T-helper 2 cell treated with Interferon-gamma antibody and Interleukin-4, amounts not matched to agents 5 μg/mL and 100 μg/mL, for 36 hours (primary cell): ENCODE measurements around the gene RHPN2.
"Not testable (repeated sequence)": the region's sequence is repeated elsewhere in the genome, so short reads cannot be mapped to it uniquely, and the experiment has no call there.

Experiments
- DNase-seq: peaks from one replicate; pipeline ENCODE4 v3.0.0; 2021; ENCODE audit warnings: low spot score
- H3K27ac Mint-ChIP-seq: one replicate; pipeline ENCODE4 v1.8.0; 2021; ENCODE audit warnings: mild to moderate bottlenecking, mixed read lengths
- H3K27me3 Mint-ChIP-seq: one replicate; pipeline ENCODE4 v1.8.0; 2021; ENCODE audit warnings: low read depth, mixed read lengths
- H3K36me3 Mint-ChIP-seq: one replicate; pipeline ENCODE4 v1.8.0; 2021; ENCODE audit warnings: low read depth, mixed read lengths
- H3K4me1 Mint-ChIP-seq: one replicate; pipeline ENCODE4 v1.8.0; 2021; ENCODE audit warnings: low read depth, mixed read lengths
- H3K4me3 Mint-ChIP-seq: one replicate; pipeline ENCODE4 v1.8.0; 2022; ENCODE audit warnings: mild to moderate bottlenecking, moderate library complexity, mixed read lengths
- H3K9me3 Mint-ChIP-seq: one replicate; pipeline ENCODE4 v1.8.0; 2021; ENCODE audit warnings: mixed read lengths

The RHPN2 gene

GRCh38 chr19:33029746-33030303 is 34.9 kb downstream of the RHPN2 start:
- Mint-ChIP-seq H3K36me3 (no peaks in the 10 kb centered on the region), H3K27me3 (no peaks in the 10 kb centered on the region), H3K4me3 (no peak overlapping the region), H3K4me1 (no peaks in the 10 kb centered on the region), H3K27ac (no peak overlapping the region), H3K9me3 (peaks cover 3% of the 10 kb centered on the region)
- DNase-seq, result no peak

GRCh38 chr19:33026602-33027001 is 38.1 kb downstream of the RHPN2 start:
- not testable (repeated sequence) for DNase-seq, H3K27ac Mint-ChIP-seq, H3K4me3 Mint-ChIP-seq, H3K9me3 Mint-ChIP-seq, H3K36me3 Mint-ChIP-seq, H3K4me1 Mint-ChIP-seq, H3K27me3 Mint-ChIP-seq

GRCh38 chr19:33025468-33026238 is 39.0 kb downstream of the RHPN2 start:
- not testable (repeated sequence) for H3K36me3 Mint-ChIP-seq, H3K4me3 Mint-ChIP-seq, H3K9me3 Mint-ChIP-seq, DNase-seq, H3K27ac Mint-ChIP-seq, H3K27me3 Mint-ChIP-seq, H3K4me1 Mint-ChIP-seq

GRCh38 chr19:33024398-33024797 is 40.3 kb downstream of the RHPN2 start:
- no peak overlapping the region for H3K27ac Mint-ChIP-seq
- DNase-seq, result no peak
- peaks cover 3% of the 10 kb centered on the region for H3K9me3 Mint-ChIP-seq
- no peaks in the 10 kb centered on the region for H3K27me3 Mint-ChIP-seq
- no peaks in the 10 kb centered on the region for H3K4me1 Mint-ChIP-seq
- no peak overlapping the region for H3K4me3 Mint-ChIP-seq
- no peaks in the 10 kb centered on the region for H3K36me3 Mint-ChIP-seq

- Mint-ChIP-seq H3K4me1 (no peaks in the 10 kb centered on the region), H3K9me3 (no peaks in the 10 kb centered on the region), H3K4me3 (no peak overlapping the region), H3K36me3 (no peaks in the 10 kb centered on the region), H3K27me3 (no peaks in the 10 kb centered on the region), H3K27ac (no peak overlapping the region)
- DNase-seq, result no peak
These were observed 42.1 kb downstream of the RHPN2 start for GRCh38 chr19:33022472-33023116.

GRCh38 chr19:33010891-33011290 is 53.8 kb downstream of the RHPN2 start:
- not testable (repeated sequence) for H3K4me3 Mint-ChIP-seq, H3K9me3 Mint-ChIP-seq, DNase-seq, H3K36me3 Mint-ChIP-seq, H3K27ac Mint-ChIP-seq, H3K4me1 Mint-ChIP-seq, H3K27me3 Mint-ChIP-seq

- H3K9me3 Mint-ChIP-seq, result no peaks in the 10 kb centered on the region
- H3K36me3 Mint-ChIP-seq, result no peaks in the 10 kb centered on the region
- no peaks in the 10 kb centered on the region for H3K27me3 Mint-ChIP-seq
- no peaks in the 10 kb centered on the region for H3K4me1 Mint-ChIP-seq
- no peak overlapping the region for H3K4me3 Mint-ChIP-seq
- no peak for DNase-seq
- H3K27ac Mint-ChIP-seq, result no peak overlapping the region
These were observed 56.0 kb downstream of the RHPN2 start for GRCh38 chr19:33008738-33009137.

- Mint-ChIP-seq H3K9me3 (no peaks in the 10 kb centered on the region), H3K4me1 (peaks cover 5% of the 10 kb centered on the region), H3K36me3 (no peaks in the 10 kb centered on the region), H3K27ac (no peak overlapping the region), H3K4me3 (no peak overlapping the region), H3K27me3 (no peaks in the 10 kb centered on the region)
- no peak for DNase-seq
These were observed 59.2 kb downstream of the RHPN2 start for GRCh38 chr19:33005440-33005839.

- H3K36me3 Mint-ChIP-seq, H3K4me1 Mint-ChIP-seq, H3K27me3 Mint-ChIP-seq, H3K27ac Mint-ChIP-seq, H3K9me3 Mint-ChIP-seq, DNase-seq, H3K4me3 Mint-ChIP-seq: not testable (repeated sequence)
These were observed 61.2 kb downstream of the RHPN2 start for GRCh38 chr19:33003424-33004024.

- H3K9me3 Mint-ChIP-seq, H3K27ac Mint-ChIP-seq, H3K4me1 Mint-ChIP-seq, H3K27me3 Mint-ChIP-seq, DNase-seq, H3K4me3 Mint-ChIP-seq, H3K36me3 Mint-ChIP-seq: not testable (repeated sequence)
These were observed 62.4 kb downstream of the RHPN2 start for GRCh38 chr19:33002126-33002865.

- H3K4me1 Mint-ChIP-seq, result peaks cover 9% of the 10 kb centered on the region
- DNase-seq, result no peak
- peak overlapping the region; percentile 74 for H3K27ac Mint-ChIP-seq
- peak overlapping the region; percentile 53 for H3K4me3 Mint-ChIP-seq
- no peaks in the 10 kb centered on the region for H3K27me3 Mint-ChIP-seq
- no peaks in the 10 kb centered on the region for H3K9me3 Mint-ChIP-seq
- H3K36me3 Mint-ChIP-seq, result no peaks in the 10 kb centered on the region
These were observed 63.8 kb downstream of the RHPN2 start for GRCh38 chr19:33000910-33001309.

- no peaks in the 10 kb centered on the region for H3K36me3 Mint-ChIP-seq
- peak; percentile 10 for DNase-seq
- no peaks in the 10 kb centered on the region for H3K27me3 Mint-ChIP-seq
- H3K4me3 Mint-ChIP-seq, result peak overlapping the region; percentile 53
- no peaks in the 10 kb centered on the region for H3K9me3 Mint-ChIP-seq
- peak overlapping the region; percentile 74 for H3K27ac Mint-ChIP-seq
- H3K4me1 Mint-ChIP-seq, result peaks cover 9% of the 10 kb centered on the region
These were observed 64.2 kb downstream of the RHPN2 start for GRCh38 chr19:33000510-33000909.

GRCh38 chr19:32998722-32999121 is 66.0 kb downstream of the RHPN2 start:
- Mint-ChIP-seq H3K27ac (peak overlapping the region; percentile 47), H3K9me3 (no peaks in the 10 kb centered on the region), H3K4me1 (peaks cover 9% of the 10 kb centered on the region)

More at GRCh38 chr19:32998722-32999121, 66.0 kb downstream of the RHPN2 start:
- no peaks in the 10 kb centered on the region for H3K27me3 Mint-ChIP-seq
- H3K4me3 Mint-ChIP-seq, result no peak overlapping the region
- no peak for DNase-seq
- H3K36me3 Mint-ChIP-seq, result no peaks in the 10 kb centered on the region
